ENCODE data around the gene SLC27A2.

GRCh38 chr15:50184863-50185504 lies 3.0 kb downstream of the SLC27A2 start:
- TF ChIP-seq, protein P1, sequence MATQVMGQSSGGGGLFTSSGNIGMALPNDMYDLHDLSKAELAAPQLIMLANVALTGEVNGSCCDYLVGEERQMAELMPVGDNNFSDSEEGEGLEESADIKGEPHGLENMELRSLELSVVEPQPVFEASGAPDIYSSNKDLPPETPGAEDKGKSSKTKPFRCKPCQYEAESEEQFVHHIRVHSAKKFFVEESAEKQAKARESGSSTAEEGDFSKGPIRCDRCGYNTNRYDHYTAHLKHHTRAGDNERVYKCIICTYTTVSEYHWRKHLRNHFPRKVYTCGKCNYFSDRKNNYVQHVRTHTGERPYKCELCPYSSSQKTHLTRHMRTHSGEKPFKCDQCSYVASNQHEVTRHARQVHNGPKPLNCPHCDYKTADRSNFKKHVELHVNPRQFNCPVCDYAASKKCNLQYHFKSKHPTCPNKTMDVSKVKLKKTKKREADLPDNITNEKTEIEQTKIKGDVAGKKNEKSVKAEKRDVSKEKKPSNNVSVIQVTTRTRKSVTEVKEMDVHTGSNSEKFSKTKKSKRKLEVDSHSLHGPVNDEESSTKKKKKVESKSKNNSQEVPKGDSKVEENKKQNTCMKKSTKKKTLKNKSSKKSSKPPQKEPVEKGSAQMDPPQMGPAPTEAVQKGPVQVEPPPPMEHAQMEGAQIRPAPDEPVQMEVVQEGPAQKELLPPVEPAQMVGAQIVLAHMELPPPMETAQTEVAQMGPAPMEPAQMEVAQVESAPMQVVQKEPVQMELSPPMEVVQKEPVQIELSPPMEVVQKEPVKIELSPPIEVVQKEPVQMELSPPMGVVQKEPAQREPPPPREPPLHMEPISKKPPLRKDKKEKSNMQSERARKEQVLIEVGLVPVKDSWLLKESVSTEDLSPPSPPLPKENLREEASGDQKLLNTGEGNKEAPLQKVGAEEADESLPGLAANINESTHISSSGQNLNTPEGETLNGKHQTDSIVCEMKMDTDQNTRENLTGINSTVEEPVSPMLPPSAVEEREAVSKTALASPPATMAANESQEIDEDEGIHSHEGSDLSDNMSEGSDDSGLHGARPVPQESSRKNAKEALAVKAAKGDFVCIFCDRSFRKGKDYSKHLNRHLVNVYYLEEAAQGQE (IDR thresholded peaks at IDR 0.05; ENCODE audit: insufficient read depth in 1 of 2, low read depth in 2 of 2, low read length in 2 of 2), result no peak
- TF ChIP-seq TAF1 (IDR thresholded peaks at IDR 0.05; ENCODE audit: borderline replicate concordance, insufficient read depth, low read length) (no peak), POLR2AphosphoS5 (IDR thresholded peaks at IDR 0.05; ENCODE audit: low read depth, low read length) (no peak)
